HG03432 (cell line): ENCODE results near the gene KRTAP27-1.

ENCODE experiments used
- ATAC-seq: cut with Tn5 transposase; IDR thresholded peaks from one replicate; pipeline ENCODE4 v1.9.1; 2021; ENCODE audit warnings: mild to moderate bottlenecking, moderate library complexity; ENCODE audit not compliant: unreplicated experiment

KRTAP27-1 gene

GRCh38 chr21:30305136-30305535, 32.4 kb downstream of the KRTAP27-1 start:
- ATAC-seq: no peak

- ATAC-seq: no peak
Measured at GRCh38 chr21:30289215-30289614, 48.3 kb downstream of the KRTAP27-1 start, which contains the start of gene KRTAP25-1. Gene KRTAP25-1, minus strand, starts transcription at chr21:30289514. Its CDS starts 24 bp downstream, at chr21:30289490.
